ENCODE measurements around the gene RCOR1.
"Not testable (repeated sequence)": the region's sequence is repeated elsewhere in the genome, so short reads cannot be mapped to it uniquely, and the experiment has no call there.

Gene RCOR1

GRCh38 chr14:102593825-102594137 lies 1.3 kb downstream of the RCOR1 start:
- DNase-seq, result no peak

GRCh38 chr14:102594514-102595175 lies 2.2 kb downstream of the RCOR1 start:
- DNase-seq, result peak; percentile 47

GRCh38 chr14:102601378-102601925 lies 9.0 kb downstream of the RCOR1 start:
- DNase-seq, result no peak

DNA sequence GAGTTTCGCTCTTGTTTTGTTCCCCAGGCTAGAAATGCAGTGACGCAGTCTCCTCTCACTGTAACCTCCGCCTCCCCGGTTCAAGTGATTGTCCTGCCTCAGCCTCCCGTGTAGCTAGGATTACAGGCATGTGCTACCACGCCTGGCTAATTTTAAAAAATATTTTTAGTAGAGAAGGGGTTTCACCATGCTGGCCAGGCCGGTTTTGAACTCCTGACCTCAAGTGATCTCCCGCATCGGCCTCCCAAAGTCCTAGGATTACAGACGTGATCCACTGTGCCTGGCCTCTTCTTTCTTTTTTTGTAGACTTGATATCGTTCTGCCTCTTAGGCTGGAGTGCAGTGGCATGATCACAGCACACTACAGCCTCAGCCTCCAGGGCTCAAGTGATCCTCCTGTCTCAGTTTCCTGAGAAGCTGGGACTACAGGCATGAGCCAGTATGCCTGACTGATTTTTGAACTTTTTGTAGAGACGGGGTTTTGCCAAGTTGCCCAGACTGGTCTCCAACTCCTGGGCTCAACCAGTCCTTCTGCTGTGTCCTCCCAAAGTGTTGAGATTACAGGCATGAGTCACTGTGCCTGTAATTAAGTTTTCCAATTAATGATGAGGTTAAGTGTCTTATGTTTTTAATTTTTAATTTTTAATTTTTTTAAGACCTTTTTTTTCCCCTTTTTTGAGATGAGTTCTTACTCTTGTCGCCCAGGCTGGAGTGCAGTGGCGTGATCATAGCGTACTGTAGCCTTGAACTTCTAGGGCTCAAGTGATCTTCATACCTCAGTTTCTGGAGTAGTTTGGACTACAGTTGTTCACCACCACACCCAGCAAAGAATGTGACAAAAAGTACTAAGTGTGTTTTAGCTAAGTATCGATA lies 10.2 kb downstream of the RCOR1 start:
- no peak for DNase-seq

- DNase-seq, result no peak
These were observed 11.0 kb downstream of the RCOR1 start for GRCh38 chr14:102603293-102603907.

- no peak for DNase-seq
These were observed 11.7 kb downstream of the RCOR1 start for GRCh38 chr14:102604183-102604582.

DNA sequence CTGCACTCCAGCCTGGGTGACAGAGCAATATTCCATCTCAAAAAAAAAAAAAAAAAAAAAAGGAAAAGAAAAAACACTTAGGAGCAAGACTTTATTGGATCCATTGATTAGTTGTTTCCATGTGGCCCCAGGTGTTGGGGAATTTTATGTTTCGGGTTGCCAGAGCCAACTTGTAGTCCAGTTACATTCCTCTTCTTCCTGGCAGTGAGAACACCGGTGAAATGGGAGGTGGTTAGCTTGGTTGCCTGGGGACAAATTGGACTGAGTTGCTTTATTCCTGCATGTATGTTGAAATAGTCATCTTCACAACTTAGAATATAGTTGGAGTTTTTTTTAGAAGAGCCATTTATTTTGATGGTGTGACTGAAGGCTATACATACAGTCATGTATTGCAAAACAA lies 12.6 kb downstream of the RCOR1 start:
- DNase-seq, result no peak

DNA sequence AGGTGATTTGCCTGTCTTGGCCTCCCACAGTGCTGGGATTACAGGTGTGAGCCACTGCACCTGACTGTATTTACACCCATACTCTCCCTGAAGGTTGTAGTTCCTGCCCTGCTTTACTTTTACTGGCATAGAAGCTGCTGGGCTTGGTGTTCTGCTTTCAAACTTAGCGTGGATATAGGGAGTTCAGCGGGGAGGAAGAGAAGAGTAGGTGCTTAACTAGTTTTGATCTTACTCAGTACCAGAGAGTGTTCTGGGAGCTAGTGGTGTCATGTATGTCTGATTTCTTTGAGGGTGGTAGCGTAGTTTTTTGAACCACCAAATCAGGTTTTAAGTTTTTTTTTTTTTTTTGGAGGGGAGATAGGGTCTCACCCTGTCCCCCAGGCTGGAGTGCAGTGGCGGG lies 13.8 kb downstream of the RCOR1 start:
- no peak for DNase-seq

DNA sequence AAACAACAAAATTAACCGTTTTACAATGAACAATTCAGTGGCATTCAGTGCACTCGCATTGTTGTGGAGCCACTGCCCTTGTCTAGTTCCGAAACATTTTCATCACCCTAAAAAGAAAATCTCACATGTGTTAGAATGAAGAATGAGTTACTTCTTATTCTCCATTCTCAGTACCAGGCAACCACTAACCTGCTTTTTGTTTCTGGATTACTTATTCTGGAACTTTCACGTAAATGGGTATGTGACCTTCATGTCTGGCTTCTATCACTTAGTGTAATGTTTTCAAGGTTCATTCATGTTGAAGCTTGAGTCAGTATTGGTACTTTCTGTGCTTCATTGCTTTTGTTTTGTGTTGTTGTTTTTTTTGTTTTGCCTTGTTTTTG lies 15.6 kb downstream of the RCOR1 start:
- no peak for DNase-seq

- no peak for DNase-seq
These were observed 18.7 kb downstream of the RCOR1 start for GRCh38 chr14:102610968-102611811.

DNA sequence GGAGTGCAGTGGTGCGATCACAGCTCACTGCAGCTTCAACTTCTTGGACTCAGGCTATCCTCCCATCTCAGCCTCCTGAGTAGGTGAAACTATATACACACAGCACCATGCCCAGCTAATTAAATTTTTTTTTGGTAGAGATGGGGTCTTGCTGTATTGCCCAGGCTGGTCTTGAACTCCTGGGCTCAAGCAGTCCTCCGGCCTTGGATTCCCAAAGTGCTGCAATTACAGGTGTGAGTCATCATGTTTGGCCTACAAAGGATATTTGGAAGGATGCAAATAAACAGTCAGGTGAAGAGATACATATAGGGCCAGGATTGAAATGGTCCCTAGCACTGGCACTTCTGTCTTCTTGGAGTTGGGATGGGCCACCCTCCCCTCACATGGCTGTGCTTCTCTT lies 23.9 kb downstream of the RCOR1 start:
- no peak for DNase-seq

DNA sequence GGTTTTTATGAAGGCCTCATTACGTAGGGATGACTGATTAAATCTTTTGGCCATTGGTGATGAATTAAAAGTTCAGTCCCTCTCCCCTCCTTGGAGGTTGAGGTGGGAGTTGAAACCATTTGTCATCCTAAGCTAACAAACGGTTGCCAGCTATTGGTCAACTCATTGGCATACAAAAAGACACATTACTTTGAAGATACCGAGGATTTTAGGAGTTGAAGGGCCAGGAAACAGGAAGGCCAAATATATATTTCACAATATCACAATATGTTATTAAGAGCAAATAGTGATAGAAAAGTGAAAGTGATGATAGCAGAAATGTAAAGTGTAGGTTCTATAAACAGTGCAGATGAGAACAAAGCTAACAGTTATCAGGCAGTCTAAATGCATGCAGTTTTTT lies 24.4 kb downstream of the RCOR1 start:
- DNase-seq, result no peak

- DNase-seq, result not testable (repeated sequence)
These were observed 26.6 kb downstream of the RCOR1 start for GRCh38 chr14:102619012-102619411.

- no peak for DNase-seq
These were observed 28.0 kb downstream of the RCOR1 start for GRCh38 chr14:102620413-102620812.

DNA sequence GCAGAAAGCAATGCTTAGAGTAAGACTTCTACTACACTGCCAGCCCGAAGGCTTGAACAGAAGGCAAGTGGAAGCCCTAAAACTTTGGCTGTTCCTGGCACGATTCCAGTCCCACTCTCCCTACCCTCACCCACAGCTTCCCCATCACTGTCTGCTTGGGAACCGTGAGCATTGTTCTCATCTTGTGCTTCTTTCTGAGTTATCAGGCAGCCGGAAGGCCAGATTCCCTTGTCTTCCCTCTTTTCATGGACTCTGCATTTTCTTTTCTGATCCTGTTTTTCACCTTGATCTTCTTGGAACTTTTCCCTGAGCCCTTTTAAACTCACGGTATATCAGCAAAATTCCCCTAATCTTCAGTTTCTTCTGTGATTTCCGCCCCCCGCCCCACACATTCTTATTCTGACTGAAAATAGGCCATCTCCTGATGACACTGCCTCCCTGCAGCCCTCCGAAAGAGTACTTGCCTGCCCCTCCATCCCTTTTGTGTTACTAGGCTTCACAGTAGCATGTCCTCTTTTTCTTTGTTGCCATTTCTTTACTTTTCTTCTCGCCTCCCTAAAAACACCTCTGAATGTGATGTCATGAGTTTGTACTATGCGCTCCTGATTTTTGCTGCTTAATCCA lies 29.9 kb downstream of the RCOR1 start:
- DNase-seq, result no peak

GRCh38 chr14:102624666-102625065 lies 32.2 kb downstream of the RCOR1 start:
- DNase-seq, result no peak

- no peak for DNase-seq
These were observed 33.3 kb downstream of the RCOR1 start for GRCh38 chr14:102625564-102626296.

- no peak for DNase-seq
These were observed 34.1 kb downstream of the RCOR1 start for GRCh38 chr14:102626530-102626929.

GRCh38 chr14:102629011-102629444 lies 36.6 kb downstream of the RCOR1 start:
- no peak for DNase-seq

DNA sequence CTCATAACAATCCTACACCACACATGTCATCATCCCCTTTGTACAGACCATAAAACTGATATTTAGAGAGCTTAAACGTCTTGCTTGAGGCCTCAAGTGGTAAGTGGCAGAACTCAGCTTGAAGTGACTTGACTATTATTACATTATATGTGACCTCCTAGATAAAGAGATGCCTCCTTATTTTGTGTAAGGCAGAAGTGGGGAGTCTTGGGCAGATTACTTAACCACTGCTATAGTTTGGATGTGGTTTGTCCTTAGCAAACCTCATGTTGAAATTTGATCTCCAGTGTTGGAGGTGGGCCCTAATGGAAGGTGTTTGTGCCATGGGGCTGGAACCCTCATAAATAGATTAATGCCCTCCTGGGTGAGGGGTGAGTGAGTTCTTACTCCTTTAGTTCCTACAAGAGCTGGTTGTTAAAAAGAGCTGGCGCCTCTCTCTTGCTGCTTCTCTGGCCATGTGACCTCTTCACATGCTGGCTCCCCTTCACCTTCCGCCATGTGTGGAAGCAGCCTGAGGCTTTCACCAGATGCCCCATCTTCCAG lies 37.4 kb downstream of the RCOR1 start:
- peak; percentile 44 for DNase-seq

DNA sequence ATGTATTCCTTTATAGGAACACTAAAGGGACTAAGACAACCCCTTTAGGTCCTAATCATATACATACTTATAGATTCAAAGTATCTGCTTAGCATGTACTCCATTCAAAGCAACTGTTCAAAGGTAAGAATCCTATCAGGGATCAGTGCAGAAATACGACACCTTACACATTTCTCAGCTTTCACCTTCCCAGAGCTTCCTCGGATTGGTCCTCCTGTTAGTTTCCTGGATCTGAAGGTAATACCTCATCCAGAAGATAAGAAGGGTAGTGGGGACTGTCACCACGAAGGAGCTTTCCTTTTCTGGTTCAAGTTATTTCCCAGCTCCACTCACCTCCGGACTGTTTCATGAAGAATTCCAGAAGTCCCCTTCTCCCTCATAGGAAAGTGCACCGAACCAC lies 38.0 kb downstream of the RCOR1 start:
- DNase-seq, result peak; percentile 30
